HG03060 (cell line): ENCODE results near the gene DNAJC17.

Source experiments
- ATAC-seq: cut with Tn5 transposase; IDR thresholded peaks from one replicate; pipeline ENCODE4 v1.9.1; 2021; ENCODE audit warnings: low read depth, moderate number of reproducible peaks; ENCODE audit not compliant: unreplicated experiment

The DNAJC17 gene

DNA sequence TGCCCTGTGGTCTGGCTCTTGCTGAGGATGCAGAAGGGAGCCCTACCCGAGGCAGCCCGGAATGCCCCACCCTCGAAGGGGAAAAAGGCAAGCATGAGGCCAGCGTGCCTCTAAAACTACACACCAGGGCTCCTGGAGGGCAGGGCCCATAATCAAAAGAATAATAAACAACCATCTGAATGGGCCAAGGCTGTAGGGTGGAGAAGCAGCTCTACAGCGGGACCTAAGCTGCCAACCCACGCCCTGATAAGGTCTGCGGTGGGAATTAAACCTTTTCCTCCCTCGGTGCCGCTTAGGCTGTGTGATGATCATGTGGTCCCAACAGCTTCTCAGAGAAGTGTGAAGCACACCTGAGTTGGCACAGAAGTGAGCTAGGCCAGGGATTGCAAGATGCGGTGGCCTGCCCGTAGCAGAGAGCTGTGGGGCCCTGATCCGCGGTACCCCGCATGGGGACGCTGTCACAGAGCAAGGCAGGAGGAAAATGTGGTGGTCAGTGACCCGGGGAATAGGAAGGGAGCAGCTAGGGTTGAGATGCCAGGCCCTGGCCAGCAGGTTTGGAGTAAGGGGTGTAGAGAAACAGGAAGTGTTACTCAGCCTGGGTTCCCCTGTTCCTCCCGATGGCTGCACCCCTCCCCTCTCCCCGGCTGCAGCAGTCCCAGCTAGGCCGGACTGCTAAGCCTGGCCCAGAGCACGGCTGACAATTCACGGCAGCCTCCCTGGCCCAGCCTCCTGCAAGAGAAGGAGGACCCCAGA lies 38.6 kb downstream of the DNAJC17 start:
- ATAC-seq = no peak

DNA sequence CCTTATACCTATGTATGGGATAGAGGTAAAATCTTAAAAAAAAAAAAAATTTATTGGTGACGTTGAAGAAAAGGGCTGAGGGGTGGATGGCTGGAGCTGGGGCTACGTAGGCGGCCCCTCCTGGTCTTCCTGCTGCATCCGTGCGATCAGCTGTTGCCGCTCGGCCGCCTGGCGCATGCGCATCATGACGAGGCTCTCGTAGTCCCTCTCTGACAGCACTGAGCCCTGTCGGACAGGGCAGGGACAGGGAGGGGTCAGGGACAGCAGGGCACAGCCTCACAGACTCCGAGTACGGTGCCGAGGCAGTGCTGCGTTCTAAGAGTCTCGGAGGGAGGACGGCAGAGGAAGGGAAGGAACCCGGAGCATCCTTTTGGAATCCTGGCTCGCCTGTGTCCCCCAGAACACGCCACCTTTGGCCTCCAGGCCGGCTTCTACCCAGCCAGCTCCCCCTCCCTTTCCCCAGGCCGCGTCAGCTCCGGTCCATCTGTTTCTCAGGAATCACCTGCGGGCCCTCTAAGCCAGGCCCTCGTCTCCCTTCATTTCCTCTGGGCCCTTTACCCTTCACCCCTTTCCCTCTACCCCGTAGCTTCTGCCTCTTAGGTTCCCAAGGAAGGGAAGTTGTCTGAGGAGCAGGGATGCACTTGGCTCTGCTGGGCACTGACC lies 39.3 kb downstream of the DNAJC17 start:
- ATAC-seq = no peak

DNA sequence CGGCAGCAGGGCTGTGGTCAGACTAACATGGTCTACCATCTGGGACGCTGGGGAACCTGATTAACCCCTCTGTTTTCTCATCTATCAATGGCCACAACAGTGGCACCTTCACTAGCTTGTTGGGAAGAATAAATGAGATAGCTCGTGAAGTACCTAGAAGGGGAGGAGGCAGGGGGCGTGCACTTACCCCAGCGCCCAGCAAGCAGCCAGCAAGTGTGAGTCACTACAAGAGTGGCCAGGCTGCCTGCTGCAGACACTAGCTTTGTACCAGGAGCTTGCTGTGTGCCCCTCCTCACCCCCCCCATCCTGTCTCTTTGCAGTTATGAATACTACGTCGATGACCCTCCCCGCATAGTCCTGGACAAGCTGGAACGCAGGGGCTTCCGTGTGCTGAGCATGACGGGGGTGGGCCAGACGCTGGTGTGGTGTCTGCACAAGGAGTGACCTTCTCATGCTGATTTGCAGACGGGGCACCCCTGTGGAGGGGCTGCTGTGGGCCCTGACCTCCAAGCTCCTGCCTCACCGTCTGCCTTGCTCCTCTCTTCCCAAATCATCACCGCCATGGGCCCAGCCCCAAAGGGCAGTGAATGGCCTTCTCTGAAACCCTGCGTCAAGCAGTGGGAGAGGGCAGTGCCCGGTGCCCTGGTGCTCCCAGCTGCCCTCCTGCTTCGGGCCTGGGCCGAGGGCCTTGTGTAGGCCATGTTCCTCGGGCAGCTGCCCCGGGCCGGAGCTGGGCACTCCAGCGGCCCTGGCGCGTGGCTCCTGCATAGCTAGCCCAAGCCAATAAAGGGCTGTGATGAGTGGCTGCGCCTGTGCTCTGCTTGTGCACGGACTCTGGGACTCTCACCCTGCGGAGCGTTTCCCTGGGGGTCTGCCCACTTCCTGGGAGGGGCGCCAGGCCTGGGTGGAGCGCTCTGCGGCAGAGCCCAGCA lies 40.1 kb downstream of the DNAJC17 start:
- no peak for ATAC-seq

DNA sequence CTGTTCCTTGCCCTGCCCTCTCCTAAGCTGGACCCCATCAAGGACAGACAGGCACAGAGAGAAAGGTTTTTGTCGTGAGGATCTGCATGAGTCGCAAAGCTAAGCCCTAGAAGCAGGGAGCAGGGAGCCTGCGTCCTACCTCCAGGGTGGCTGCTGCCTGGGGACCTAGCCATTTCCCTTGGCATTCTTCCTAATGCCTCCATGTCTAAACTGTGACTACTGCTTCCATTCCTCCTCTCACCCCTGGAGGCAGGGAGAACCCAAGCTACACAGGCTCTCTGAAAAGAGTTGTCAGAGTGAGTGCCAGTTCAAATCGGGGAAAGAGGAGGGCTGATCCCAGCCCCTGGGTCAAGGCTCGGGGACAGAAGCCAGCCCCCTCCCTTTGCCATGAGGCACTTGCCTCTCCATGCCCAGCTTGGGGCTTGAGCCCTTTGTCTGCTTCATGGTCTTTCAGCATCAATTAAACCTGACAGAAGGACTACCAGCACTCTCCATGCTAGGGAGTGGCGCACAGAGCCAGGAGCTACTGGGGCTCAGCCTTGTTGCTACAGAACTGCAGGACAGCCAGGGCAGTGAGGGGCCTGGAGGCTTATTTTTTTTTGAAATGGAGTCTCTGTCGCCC lies 41.0 kb downstream of the DNAJC17 start:
- no peak for ATAC-seq

DNA sequence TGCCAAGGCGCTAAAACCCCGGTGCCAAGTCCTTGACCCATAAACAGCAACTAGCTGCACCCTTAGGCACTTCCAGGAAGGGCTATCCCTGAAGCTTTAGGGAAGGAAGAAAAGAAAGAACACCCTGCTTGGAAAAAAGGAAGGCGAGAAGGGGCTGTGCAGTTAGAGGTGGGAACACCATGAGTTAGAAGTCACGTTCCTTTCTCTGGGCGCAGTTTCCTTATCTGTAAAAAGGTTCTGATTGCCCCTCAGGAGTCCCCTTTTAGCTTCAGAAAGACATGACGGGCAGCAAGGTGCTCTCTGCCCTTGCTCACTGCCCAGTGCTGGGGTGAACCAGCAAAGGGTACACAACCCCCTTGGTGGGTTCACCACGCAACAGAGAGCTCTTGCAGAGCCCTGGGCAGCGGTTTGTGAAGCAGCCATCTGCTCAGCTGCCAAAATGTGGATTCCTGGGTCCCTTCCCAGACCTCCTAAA lies 42.6 kb downstream of the DNAJC17 start:
- no peak for ATAC-seq

DNA sequence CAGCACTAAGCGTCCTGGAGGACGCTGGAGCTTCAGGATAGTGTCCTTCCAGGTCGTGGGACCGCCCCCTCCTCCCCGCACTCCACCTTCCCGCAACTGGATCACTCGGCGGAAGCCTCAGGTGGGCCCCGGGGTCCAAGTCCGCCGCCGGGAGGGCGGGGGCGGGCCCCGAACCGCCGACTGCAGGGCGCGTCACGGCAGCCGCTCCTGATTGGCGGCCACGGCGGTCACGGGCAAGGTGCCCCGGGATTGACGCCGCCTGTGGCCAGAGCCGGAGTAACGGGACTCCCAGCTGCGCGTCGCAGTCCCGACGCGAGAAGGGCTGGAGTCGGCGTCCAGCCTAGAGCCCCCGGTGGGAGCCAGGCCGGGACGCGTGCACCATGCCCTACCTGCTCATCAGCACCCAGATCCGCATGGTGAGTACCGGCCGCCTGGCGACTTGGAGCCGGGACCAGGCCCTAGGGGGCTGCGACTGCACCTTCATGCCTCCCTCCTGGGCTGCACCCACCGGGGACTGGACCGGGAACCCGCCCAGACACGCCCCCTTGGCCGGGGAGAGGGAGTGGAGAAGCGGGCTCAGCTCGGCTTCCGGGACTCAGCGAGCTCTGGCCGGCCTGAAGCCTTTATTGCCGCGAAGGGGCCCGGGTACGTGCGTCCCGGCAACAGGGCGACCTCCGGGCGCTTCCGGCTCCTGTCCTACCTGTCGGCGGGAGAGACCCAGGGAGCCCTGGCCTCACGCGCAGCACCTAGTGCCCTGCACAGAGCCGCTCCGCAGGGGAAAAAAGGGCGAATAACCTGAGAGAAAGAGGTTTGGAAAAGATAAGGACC lies 43.3 kb downstream of the DNAJC17 start, which contains the start of gene GCHFR:
Gene GCHFR (plus strand): TSS at position 268 of the 828 bp plus-strand sequence. CDS start 113 bp downstream, at position 381.
- no peak for ATAC-seq

DNA sequence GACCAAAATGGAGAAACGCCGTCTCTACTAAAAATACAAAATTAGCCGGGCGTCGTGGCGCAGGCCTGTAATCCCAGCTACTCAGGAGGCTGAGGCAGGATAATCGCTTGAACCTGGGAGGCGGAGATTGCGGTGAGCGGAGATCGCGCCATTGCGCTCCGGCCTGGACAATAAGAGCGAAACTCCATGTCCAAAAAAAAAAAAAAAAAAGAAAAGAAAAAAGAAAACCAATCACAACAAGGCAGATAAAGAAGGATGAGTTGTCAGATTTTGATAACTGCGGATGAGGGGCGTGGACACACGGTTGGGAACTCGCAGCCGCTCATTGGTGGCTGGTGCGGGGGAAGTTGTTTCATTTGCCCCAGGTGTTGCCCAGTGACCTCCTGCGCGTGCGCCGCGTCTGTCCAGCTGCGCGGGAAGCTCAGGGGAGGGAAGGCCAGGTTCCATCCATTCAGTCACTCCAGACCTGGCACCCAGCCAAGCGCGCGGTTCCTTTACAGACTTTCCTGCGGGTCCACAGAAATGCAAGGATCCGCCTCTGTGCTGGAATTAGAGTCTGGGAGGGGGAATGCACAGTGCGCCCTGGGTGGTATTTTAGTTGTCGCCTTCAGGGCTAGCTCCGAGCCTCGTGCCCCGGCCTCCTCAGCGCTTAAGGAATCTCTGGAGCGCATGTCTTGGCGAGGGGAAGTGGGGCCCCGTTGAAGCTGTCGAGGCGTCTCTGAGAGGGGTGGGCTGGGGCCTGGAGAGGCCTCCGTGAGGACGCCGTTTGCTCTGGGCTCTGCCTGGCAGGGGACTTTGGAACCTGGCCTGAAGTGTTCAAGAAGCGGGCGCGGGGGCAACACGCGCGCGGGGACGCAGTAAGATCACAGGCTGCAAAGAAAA lies 44.1 kb downstream of the DNAJC17 start:
- ATAC-seq = no peak

DNA sequence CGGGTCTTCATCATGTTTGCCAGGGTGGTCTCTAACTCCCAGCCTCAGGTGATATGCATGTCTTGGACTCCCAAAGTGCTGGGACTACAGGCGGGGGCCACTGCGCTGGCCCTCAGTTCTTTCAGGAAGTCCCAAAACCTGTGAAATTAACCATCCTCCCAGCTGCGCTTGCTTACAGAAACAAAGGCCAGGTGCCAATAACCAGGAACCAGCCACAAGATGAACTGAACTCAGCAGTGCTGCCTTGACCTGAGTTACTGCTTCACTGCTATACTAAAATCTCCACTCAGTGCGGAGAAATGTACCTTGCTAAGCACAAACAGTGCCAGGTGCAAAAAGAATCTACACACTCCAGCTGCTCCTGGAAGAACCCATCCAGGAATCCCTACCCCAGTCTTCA lies 47.3 kb downstream of the DNAJC17 start:
- no peak for ATAC-seq

DNA sequence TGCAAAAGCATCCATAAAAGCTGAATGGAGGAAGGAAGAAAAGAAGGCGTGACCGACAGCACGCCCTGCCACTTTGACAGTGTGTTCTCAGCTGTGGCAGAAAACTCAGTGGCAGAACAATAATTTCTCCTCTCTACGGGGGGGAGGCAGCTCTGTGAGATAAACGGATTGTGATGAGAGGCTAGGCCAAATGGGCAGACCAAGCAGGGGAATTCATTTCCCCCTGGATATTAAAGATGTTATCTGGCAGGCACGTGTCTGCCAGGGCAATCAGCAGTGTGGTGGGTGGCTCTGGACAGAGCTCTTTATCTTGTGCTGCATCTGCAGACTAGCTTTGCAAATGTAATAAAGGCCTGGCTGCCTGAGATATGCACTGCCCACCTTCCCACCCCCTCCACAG lies 50.3 kb downstream of the DNAJC17 start:
- no peak for ATAC-seq

DNA sequence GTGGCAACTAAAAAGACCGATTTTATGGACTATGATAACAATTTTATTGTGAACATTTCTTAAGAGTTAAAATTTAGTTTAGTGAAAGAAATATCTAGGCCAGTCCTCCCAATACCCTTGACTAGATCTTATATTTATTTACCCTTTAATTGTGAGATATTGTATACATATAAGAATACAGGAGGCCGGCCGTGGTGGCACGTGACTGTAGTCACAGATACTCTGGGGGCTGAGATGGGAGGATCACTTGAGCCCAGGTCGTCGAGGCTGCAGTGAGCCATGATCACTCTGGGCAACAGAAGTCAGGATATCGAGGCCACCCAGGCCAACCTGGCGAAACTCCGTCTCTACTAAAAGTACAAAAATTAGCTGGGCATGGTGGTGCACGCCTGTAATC lies 51.5 kb downstream of the DNAJC17 start:
- no peak for ATAC-seq

DNA sequence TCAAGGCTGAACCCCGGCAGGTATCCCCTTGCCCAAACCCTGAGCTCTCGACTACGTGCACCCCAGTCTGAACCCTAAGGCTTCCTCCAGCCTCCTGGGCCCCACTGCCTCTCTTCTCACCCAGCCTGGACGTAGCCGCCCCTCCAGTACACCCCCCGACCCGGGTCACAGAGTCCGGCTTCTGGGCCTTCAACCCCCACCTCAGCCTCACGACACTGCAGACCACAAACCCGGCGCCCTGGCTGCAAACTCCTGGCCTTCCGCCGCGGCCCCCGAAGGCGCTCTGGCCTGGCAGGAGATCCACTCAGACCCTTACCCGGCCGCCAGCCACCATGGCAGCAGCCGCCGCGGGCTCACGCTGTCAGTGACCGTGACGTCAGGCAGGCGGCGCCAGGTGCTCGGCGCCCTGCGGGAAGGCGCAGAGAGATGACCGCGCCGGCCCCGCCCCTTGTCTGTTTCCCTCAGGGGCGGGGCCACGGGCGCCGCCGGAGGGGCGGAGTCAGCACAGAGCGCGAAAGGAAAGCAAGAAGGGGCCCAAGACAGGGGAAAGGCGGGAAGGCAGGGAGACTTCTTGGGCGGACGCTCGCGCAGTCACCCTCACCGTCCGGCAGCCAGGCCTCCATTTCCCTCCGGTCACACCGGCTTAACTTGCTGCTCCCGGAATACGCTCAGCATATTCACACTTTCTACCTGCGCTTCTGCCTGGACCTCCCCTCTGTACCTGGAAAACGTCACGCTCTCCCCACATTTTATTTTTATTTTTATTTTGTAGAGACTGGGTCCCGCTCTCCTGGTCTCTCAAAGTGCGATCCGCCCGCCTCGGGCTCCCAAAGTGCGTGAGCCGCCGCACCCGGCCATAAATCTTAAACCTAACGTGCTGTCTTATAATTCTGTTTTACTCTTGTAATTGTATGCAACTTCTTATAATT lies 52.1 kb downstream of the DNAJC17 start, which contains the start of gene RMDN3:
Gene RMDN3 (minus strand): TSS at position 372 of the 929 bp plus-strand sequence. CDS start 471 bp downstream, outside the sequence.
- no peak for ATAC-seq

DNA sequence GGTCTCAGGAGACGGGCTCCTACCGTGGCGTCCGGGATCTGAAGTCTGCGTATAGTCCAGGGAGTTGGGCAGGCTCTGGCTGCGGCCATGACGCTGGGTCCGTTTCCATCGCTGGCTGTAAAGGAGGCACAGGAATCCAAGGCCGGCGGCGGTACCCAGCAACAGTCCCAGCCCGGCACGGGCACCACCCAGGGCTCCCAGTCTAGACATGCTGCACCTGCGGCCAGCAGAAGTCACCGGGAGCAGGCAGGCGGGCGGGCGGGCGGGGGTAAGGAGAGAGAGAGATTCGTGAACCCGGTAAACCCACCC lies 52.7 kb downstream of the DNAJC17 start:
- ATAC-seq = no peak

DNA sequence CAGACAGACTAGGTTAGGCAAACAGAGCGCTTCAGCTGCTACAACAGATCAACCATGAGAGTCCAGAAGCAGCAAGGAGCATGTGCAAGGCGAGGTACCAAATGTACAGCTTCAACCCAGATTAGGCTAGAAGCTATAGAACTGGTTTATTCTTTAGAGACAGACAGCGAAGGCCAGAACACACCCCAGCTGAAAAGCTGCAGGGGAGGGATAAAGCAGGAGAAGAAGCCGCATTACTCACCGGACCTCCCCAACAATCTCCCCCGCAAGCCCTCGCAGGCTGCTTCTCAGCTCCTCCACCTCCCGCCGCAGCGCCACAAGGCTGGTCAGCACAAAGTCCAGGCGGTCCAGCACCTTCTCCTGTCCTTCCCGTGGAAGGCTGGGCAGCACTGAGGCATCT lies 55.5 kb downstream of the DNAJC17 start:
- no peak for ATAC-seq

DNA sequence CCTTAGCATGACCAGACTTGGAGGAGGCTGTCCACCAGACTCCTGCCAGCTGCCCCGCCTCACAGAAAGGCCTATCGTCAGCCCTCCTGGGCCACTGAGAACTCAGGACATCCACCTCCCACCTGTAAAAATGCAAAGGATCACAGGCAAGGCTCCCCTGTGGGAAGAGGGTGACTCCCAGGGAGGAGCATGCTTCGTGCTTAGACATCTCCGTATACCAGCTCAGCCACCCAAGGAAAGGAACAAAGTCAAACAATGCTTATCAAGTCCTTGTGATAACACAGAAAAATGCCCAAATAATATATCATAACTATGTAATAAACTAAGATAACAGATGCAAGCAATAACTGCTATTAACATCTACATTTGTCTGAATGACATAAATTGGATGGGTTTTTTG lies 56.4 kb downstream of the DNAJC17 start:
- ATAC-seq = no peak

DNA sequence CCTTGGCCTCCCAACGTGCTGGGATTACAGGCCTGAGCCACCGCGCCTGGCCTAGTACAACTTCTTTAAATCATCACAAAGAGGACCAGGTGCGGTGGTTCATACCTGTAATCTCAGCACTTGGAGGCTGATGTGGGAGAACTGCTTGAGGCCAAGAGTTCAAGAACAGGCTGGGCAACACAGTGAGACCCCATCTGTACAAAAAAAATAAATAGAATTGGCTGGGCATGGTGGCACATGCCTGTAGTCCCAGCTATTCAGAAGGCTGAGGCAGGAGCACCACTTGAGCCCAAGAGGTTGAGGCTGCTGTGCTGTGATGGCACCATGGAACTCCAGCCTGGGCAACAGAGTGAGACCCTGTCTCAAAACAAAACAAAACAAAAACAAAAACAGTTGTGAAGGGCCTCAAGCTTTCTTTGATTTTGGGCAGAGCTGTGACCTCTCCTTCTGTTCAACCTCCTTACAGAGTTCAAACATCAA lies 58.1 kb downstream of the DNAJC17 start:
- ATAC-seq = no peak

DNA sequence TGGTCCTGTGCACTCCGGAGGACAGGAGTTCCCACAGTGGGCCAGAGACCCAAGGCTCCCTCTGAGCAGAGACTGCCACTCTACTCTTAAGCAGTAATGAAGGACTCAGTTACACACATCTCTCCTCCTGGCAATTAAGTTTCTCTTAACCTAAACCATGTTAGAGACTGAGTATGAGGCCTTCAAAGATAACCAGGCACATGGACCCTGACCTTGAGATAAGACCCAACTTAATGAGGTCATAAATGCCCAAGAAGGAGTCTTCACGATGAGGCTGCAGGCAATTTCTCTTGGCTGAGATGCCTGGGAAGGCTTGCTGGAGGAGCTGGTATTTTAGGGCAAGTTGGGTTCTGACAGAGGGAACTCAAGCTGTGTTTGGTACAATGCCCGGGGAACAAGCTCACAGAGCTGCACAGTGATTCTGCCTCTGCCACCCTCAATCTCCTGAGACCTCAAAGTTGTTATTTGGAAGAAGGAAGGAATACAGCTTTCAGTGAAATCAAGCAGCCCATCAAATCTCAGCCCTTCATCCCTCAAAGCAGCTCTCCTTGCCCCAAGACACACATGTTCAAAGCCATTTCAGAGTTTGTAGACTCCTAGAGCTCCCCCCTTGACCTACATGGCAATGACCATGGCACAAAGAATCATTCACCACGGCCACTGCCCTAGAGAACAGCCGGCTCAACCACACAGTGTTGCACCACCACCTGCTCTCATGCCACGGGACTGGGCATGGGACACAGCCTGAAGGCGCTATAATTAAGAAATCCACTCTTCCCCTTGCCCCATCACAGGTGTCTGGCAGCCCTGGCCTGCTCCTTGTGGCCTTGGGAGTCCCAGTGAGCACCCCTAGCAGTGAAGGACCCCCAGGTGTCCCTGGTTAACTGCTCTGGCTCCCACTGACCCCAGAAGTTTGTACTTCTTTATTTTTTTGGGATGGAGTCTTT lies 59.3 kb downstream of the DNAJC17 start:
- no peak for ATAC-seq
